Measurements from ENCODE around the gene GIMAP6.
"Not testable (repeated sequence)": the region's sequence is repeated elsewhere in the genome, so short reads cannot be mapped to it uniquely, and the experiment has no call there.

The GIMAP6 gene

DNA sequence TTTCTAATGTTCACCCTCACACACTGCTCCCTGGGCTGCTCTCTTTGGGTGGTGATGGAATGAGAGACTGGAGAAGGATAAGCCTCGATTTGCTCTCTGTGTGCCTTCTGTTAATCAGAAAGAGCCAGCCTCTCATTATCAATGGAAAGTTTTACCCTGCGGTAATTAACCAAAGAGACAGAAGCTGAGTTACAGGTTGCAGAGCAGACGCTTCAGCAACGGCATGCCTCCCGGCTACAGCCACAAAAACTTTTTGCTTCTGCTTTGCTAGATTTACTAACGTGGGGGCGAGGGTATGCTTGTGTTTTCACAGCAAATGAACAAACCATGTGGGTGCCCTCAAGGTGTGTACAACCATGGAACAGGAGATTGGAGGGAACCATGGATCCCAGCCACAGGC is 47.0 kb downstream of the GIMAP6 start:
- DNase-seq (ENCODE audit: low read depth), result no peak

GRCh38 chr7:150580638-150581394 is 51.4 kb downstream of the GIMAP6 start:
- DNase-seq (ENCODE audit: low read depth), result no peak

DNA sequence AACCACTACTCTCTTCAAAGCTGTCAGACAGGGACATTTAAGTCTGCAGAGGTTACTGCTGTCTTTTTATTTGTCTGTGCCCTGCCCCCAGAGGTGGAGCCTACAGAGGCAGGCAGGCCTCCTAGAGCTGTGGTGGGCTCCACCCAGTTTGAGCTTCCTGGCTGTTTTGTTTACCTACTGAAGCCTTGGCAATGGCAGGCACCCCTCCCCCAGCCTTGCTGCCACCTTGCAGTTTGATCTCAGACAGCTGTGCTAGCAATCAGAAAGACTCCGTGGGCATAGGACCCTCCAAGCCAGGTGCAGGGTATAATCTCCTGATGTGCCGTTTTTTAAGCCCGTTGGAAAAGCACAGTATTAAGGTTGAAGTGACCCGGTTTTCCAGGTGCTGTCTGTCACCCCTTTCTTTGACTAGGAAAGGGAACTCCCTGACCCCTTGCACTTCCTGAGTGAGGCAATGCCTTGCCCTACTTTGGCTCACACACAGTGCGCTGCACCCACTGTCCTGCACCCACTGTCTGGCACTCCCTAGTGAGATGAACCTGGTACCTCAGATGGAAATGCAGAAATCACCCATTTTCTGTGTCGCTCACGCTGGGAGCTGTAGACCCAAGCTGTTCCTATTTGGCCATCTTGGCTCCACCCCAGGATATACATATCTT is 52.1 kb downstream of the GIMAP6 start:
- not testable (repeated sequence) for DNase-seq (ENCODE audit: low read depth)
